CD14-positive monocyte (primary cell): Measurements from ENCODE around the gene RITA1. TPM values are rescaled to one million over a fixed set of nuclear protein-coding genes. Genes with fewer than 3 reads are reported as not detected.
A peak's percentile ranks its signal among the peaks of the same experiment; 100 is the strongest.

ENCODE experiments used
- DNase-seq, 3 donors: peaks; one replicate each; pipeline ENCODE4 v3.0.0-alpha.2; 2011 to 2022
- H2AFZ ChIP-seq: 2 replicates; pipeline ENCODE4 v1.6.0; 2012; ENCODE audit warnings: mild to moderate bottlenecking, low read depth, low read length, inconsistent platforms; ENCODE audit not compliant: insufficient read depth, poor library complexity, severe bottlenecking
- H3K27ac ChIP-seq, 2 donors: 1 replicate in 1 of 2; 2 replicates in 1 of 2; pipeline ENCODE4 v1.5.1; 2012 to 2013; ENCODE audit warnings: low read length in 2 of 2, control low read depth in 1 of 2, inconsistent platforms in 1 of 2, low read depth in 1 of 2, mild to moderate bottlenecking in 1 of 2
- H3K27me3 ChIP-seq, 2 donors: one replicate each; pipeline versions ENCODE4 v1.6.0 to v1.6.1; 2011 to 2013; ENCODE audit warnings: low read length in 2 of 2; ENCODE audit not compliant: control insufficient read depth in 2 of 2, insufficient read depth in 2 of 2
- H3K36me3 ChIP-seq, 2 donors: replicated peaks in 1 of 2; 1 replicate in 1 of 2; 2 replicates in 1 of 2; pipeline versions ENCODE4 v1.5.1 to v1.6.1; 2012 to 2013; ENCODE audit warnings: low read length in 2 of 2, control low read depth in 1 of 2, inconsistent platforms in 1 of 2, mild to moderate bottlenecking in 1 of 2; ENCODE audit not compliant: insufficient read depth in 2 of 2, control insufficient read depth in 1 of 2
- H3K4me1 ChIP-seq, 2 donors: 1 replicate in 1 of 2; 2 replicates in 1 of 2; pipeline versions ENCODE4 v1.5.1 to v1.6.1; 2012 to 2013; ENCODE audit warnings: low read length in 2 of 2, control low read depth in 1 of 2, inconsistent platforms in 1 of 2, mild to moderate bottlenecking in 1 of 2, moderate library complexity in 1 of 2; ENCODE audit not compliant: insufficient read depth in 2 of 2, control insufficient read depth in 1 of 2
- H3K4me2 ChIP-seq: replicated peaks from 2 replicates; pipeline ENCODE3; 2012; ENCODE audit warnings: low read length, moderate library complexity, mild to moderate bottlenecking; ENCODE audit not compliant: poor library complexity, severe bottlenecking; ENCODE audit errors: extremely low read depth
- H3K4me3 ChIP-seq, 3 experiments: fragments of 200-600 bp in 1 of 3; sonication (generic) in 1 of 3; replicated peaks in 1 of 3; 1 replicate in 2 of 3; 2 replicates in 1 of 3; pipeline ENCODE4 v1.5.1; 2011 to 2013; ENCODE audit warnings: low read length in 3 of 3, mild to moderate bottlenecking in 3 of 3, control low read depth in 2 of 3, low read depth in 2 of 3, inconsistent platforms in 1 of 3, moderate library complexity in 1 of 3
- H3K79me2 ChIP-seq: 2 replicates; pipeline ENCODE4 v1.6.0; 2012; ENCODE audit warnings: mild to moderate bottlenecking, control low read depth, inconsistent platforms, low read length, moderate library complexity; ENCODE audit not compliant: insufficient read depth
- H3K9ac ChIP-seq: 2 replicates; pipeline ENCODE4 v1.6.0; 2017; ENCODE audit warnings: low read length, mild to moderate bottlenecking; ENCODE audit not compliant: insufficient read depth, poor library complexity, severe bottlenecking
- H3K9me3 ChIP-seq, 2 donors: replicated peaks in 1 of 2; 1 replicate in 1 of 2; 2 replicates in 1 of 2; pipeline versions ENCODE4 v1.5.1 to v1.6.1; 2012 to 2013; ENCODE audit warnings: low read length in 2 of 2, control low read depth in 1 of 2; ENCODE audit not compliant: control insufficient read depth in 1 of 2, insufficient read depth in 1 of 2
- H4K20me1 ChIP-seq: 2 replicates; pipeline ENCODE4 v1.6.0; 2012; ENCODE audit warnings: mild to moderate bottlenecking, low read length, control low read depth, moderate library complexity; ENCODE audit not compliant: insufficient read depth
- H3K27ac Mint-ChIP-seq, 7 donors: one replicate each; pipeline ENCODE4 v1.8.0; 2020; ENCODE audit warnings: mild to moderate bottlenecking in 7 of 7, mixed read lengths in 7 of 7, moderate library complexity in 6 of 7, inconsistent platforms in 2 of 7
- H3K27me3 Mint-ChIP-seq, 3 donors: one replicate each; pipeline ENCODE4 v1.8.0; 2021 to 2022; ENCODE audit warnings: low read depth in 3 of 3, mild to moderate bottlenecking in 3 of 3, mixed read lengths in 3 of 3, moderate library complexity in 3 of 3, inconsistent platforms in 1 of 3
- H3K36me3 Mint-ChIP-seq, 2 donors: one replicate each; pipeline ENCODE4 v1.8.0; 2020; ENCODE audit warnings: mixed read lengths in 2 of 2, inconsistent platforms in 1 of 2, mild to moderate bottlenecking in 1 of 2
- H3K4me1 Mint-ChIP-seq: one replicate; pipeline ENCODE4 v1.8.0; 2020; ENCODE audit warnings: mild to moderate bottlenecking, mixed read lengths
- H3K4me3 Mint-ChIP-seq, 2 donors: one replicate each; pipeline ENCODE4 v1.8.0; 2020; ENCODE audit warnings: mild to moderate bottlenecking in 2 of 2, mixed read lengths in 2 of 2, moderate library complexity in 1 of 2
- H3K9me3 Mint-ChIP-seq, 7 donors: one replicate each; pipeline ENCODE4 v1.8.0; 2020 to 2022; ENCODE audit warnings: mixed read lengths in 7 of 7, mild to moderate bottlenecking in 6 of 7, moderate library complexity in 6 of 7, inconsistent platforms in 2 of 7
- CTCF ChIP-seq: fragments of 200-600 bp; IDR thresholded peaks from one replicate; pipeline ENCODE4 v1.8.0; 2022; ENCODE audit warnings: antibody characterized with exemption, mild to moderate bottlenecking
- WGBS: methylation state at CpG from one replicate; pipeline ENCODE4 v1.1.5; 2013; ENCODE audit warnings: missing lambda C conversion rate; ENCODE audit not compliant: insufficient coverage; 5-methylcytosine and 5-hydroxymethylcytosine counted together
- intact Hi-C, 2 donors: fragments of 100-400 bp; cut with micrococcal nuclease; formaldehyde crosslinking; loops; one replicate each; pipeline versions ENCODE4 v1.15.0 to v1.15.1; 2023
- polyA plus RNA-seq, 3 donors: library from polyadenylated mRNA; depleted of rRNA in 1 of 3; unstranded in 2 of 3; stranded (reverse) in 1 of 3; fragments of 300-500 nt in 2 of 3; fragments of >200 nt in 1 of 3; fragmentation: Illumina TruSeq in 2 of 3; gene quantifications; 1 replicate in 2 of 3; 2 replicates in 1 of 3; pipeline ENCODE4 v1.2.3, GENCODE V29; 2012 to 2021

Gene RITA1
- polyA plus RNA-seq, 3 donors = 4.9 to 17.6 (median 16.4) TPM

- peak overlapping the region; percentile 9 for H2AFZ ChIP-seq
These were observed 37.4 kb downstream of the RITA1 start for GRCh38 chr12:113222730-113223531.

GRCh38 chr12:113224955-113225354 lies 39.4 kb downstream of the RITA1 start:
- Histone ChIP-seq H3K27me3 (no peaks in the 10 kb centered on the region), H3K9me3 (no peaks in the 10 kb centered on the region), H3K4me2 (no peak overlapping the region), H3K36me3 (peaks cover 9 to 20% of the 10 kb centered on the region in 2 donors), H2AFZ (no peak overlapping the region), H4K20me1 (no peaks in the 10 kb centered on the region), H3K4me1 (peaks cover 76 to 82% of the 10 kb centered on the region in 2 donors), H3K9ac (no peak overlapping the region), H3K79me2 (peaks cover 77% of the 10 kb centered on the region), H3K4me3 (no peak overlapping the region), H3K27ac (no peak overlapping the region)
- peaks cover 67% of the 10 kb centered on the region for H3K4me1 Mint-ChIP-seq
- DNase-seq = no peak
- H3K9me3 Mint-ChIP-seq = no peaks in the 10 kb centered on the region
- TF ChIP-seq CTCF = no peak
- intact Hi-C loops = no loop called here
- H3K4me3 Mint-ChIP-seq = no peak overlapping the region
- H3K27me3 Mint-ChIP-seq = no peaks in the 10 kb centered on the region
- WGBS = 100% methylated on average over 2 of the region's 4 CpGs
- peaks cover 23 to 34% of the 10 kb centered on the region in 2 donors for H3K36me3 Mint-ChIP-seq
- H3K27ac Mint-ChIP-seq = peak overlapping the region in 1 of 7 donors; percentile 50

More at GRCh38 chr12:113222730-113223531, 37.4 kb downstream of the RITA1 start:
- H3K9me3 Mint-ChIP-seq = no peaks in the 10 kb centered on the region
- H3K4me1 ChIP-seq = peaks cover 60 to 68% of the 10 kb centered on the region in 2 donors
- H3K27ac Mint-ChIP-seq = peak overlapping the region; percentile 88 to 98 (median 92)
- DNase-seq = peak in 2 of 3 donors; percentile 33 to 36
- no peak for TF ChIP-seq CTCF
- peaks cover 3 to 6% of the 10 kb centered on the region in 2 donors for H3K36me3 ChIP-seq
- H4K20me1 ChIP-seq = no peaks in the 10 kb centered on the region
- peak overlapping the region; percentile 89 to 96 for H3K4me3 Mint-ChIP-seq
- no peaks in the 10 kb centered on the region for H3K9me3 ChIP-seq
- H3K4me3 ChIP-seq = peak overlapping the region; percentile 92 to 98 (median 93)
- peaks cover 12 to 18% of the 10 kb centered on the region in 2 donors for H3K36me3 Mint-ChIP-seq
- intact Hi-C loops = loop anchor here (1.0 to 2.0 kb wide), 2 partner anchors 9 to 14 kb away; no protein-coding TSS in a partner anchor
- H3K27me3 Mint-ChIP-seq = no peaks in the 10 kb centered on the region
- peak overlapping the region; percentile 73 to 83 for H3K27ac ChIP-seq
- H3K4me1 Mint-ChIP-seq = peaks cover 49% of the 10 kb centered on the region
- H3K4me2 ChIP-seq = peak overlapping the region; percentile 91
- peak overlapping the region; percentile 77 for H3K9ac ChIP-seq
- peaks cover 71% of the 10 kb centered on the region for H3K79me2 ChIP-seq
- H3K27me3 ChIP-seq = no peaks in the 10 kb centered on the region
- WGBS = 0% methylated on average over 3 of the region's 11 CpGs
